GM23338 (cell line): ENCODE measurements around the gene BRAF. TPM values are rescaled to one million over a fixed set of nuclear protein-coding genes. Genes with fewer than 3 reads are reported as not detected.

Experiments used
- ATAC-seq: fragments of 200-7000 bp; cut with Tn5 transposase; 3 replicates; pipeline ENCODE4 v1.9.1; 2020
- DNase-seq: peaks from one replicate; pipeline ENCODE4 v3.0.0-alpha.2; 2015; ENCODE audit warnings: low spot score
- H2AFZ ChIP-seq: fragments of 200-600 bp; sonication (generic); 2 replicates; pipeline ENCODE4 v1.8.0; 2016; ENCODE audit warnings: antibody characterized with exemption, mild to moderate bottlenecking, moderate library complexity
- H3F3A ChIP-seq: fragments of 200-600 bp; sonication (generic); replicated peaks from 2 replicates; pipeline ENCODE4 v1.8.0; 2017; ENCODE audit warnings: antibody characterized with exemption, mixed run types, low read depth
- H3K27ac ChIP-seq: fragments of 200-600 bp; sonication (generic); 2 replicates; pipeline ENCODE4 v1.6.1; 2016; ENCODE audit warnings: low read depth
- H3K27me3 ChIP-seq: fragments of 200-600 bp; sonication (generic); 2 replicates; pipeline ENCODE4 v1.8.0; 2016; ENCODE audit warnings: mild to moderate bottlenecking, mixed run types, moderate library complexity; ENCODE audit not compliant: insufficient read depth
- H3K36me3 ChIP-seq: fragments of 200-600 bp; sonication (generic); 2 replicates; pipeline ENCODE4 v1.8.0; 2016; ENCODE audit warnings: mild to moderate bottlenecking; ENCODE audit not compliant: insufficient read depth
- H3K4me1 ChIP-seq: fragments of 200-600 bp; sonication (generic); 2 replicates; pipeline ENCODE4 v1.8.0; 2016; ENCODE audit warnings: mild to moderate bottlenecking, moderate library complexity; ENCODE audit not compliant: insufficient read depth
- H3K4me2 ChIP-seq: fragments of 200-600 bp; sonication (generic); 2 replicates; pipeline ENCODE4 v1.7.1; 2017; ENCODE audit warnings: mixed run types
- H3K4me3 ChIP-seq: fragments of 200-600 bp; sonication (generic); 2 replicates; pipeline ENCODE4 v1.6.1; 2016; ENCODE audit warnings: mixed run types
- H3K79me2 ChIP-seq: fragments of 200-600 bp; sonication (generic); replicated peaks from 2 replicates; pipeline ENCODE4 v1.8.0; 2017; ENCODE audit warnings: mild to moderate bottlenecking; ENCODE audit not compliant: insufficient read depth
- H3K9me2 ChIP-seq: fragments of 200-600 bp; sonication (generic); 2 replicates; pipeline ENCODE4 v1.8.0; 2017; ENCODE audit not compliant: insufficient read depth
- H4K20me1 ChIP-seq: fragments of 200-600 bp; sonication (generic); replicated peaks from 2 replicates; pipeline ENCODE4 v1.8.0; 2017; ENCODE audit warnings: mild to moderate bottlenecking; ENCODE audit not compliant: insufficient read depth
- H3K27ac Mint-ChIP-seq: 2 replicates; pipeline ENCODE4 v1.8.0; 2020; ENCODE audit warnings: inconsistent platforms, mild to moderate bottlenecking, moderate library complexity, mixed read lengths
- H3K27me3 Mint-ChIP-seq: 3 replicates; pipeline ENCODE4 v1.8.0; 2022; ENCODE audit warnings: low read depth, mild to moderate bottlenecking, moderate library complexity, mixed read lengths, inconsistent platforms; ENCODE audit not compliant: insufficient read depth, poor library complexity
- H3K36me3 Mint-ChIP-seq: 3 replicates; pipeline ENCODE4 v1.8.0; 2021; ENCODE audit warnings: low read depth, mild to moderate bottlenecking, inconsistent platforms, moderate library complexity, mixed read lengths
- H3K4me1 Mint-ChIP-seq: 3 replicates; pipeline ENCODE4 v1.8.0; 2020; ENCODE audit warnings: mild to moderate bottlenecking, inconsistent platforms, mixed read lengths
- H3K4me3 Mint-ChIP-seq: 3 replicates; pipeline ENCODE4 v1.8.0; 2021; ENCODE audit warnings: moderate library complexity, mild to moderate bottlenecking, inconsistent platforms, mixed read lengths
- H3K9me3 Mint-ChIP-seq: 3 replicates; pipeline ENCODE4 v1.8.0; 2020; ENCODE audit warnings: moderate library complexity, mild to moderate bottlenecking, inconsistent platforms, mixed read lengths
- CREB1 ChIP-seq: fragments of 250-450 bp; sonication (Bioruptor Pico); IDR thresholded peaks from 2 replicates; pipeline ENCODE4 v1.5.0; 2020; ENCODE audit warnings: low read depth, mild to moderate bottlenecking, moderate library complexity
- CTCF ChIP-seq, 2 experiments: fragments of 200-600 bp in 1 of 2; sonication (generic) in 1 of 2; conservative IDR thresholded peaks; 2 replicates each; pipeline versions ENCODE4 v1.5.1 to v1.6.1; 2016 to 2017; ENCODE audit warnings: antibody characterized with exemption in 2 of 2, low read depth in 2 of 2, mild to moderate bottlenecking in 2 of 2, moderate library complexity in 1 of 2
- ETS1 ChIP-seq: IDR thresholded peaks from 2 replicates; pipeline ENCODE4 v1.6.1; 2016; ENCODE audit warnings: antibody characterized with exemption
- EZH2phosphoT487 ChIP-seq: fragments of 200-600 bp; sonication (generic); IDR thresholded peaks from one replicate; pipeline ENCODE4 v1.8.1; 2018; ENCODE audit warnings: antibody characterized with exemption; ENCODE audit not compliant: unreplicated experiment
- JUNB ChIP-seq: IDR thresholded peaks from one replicate; pipeline ENCODE4 v1.6.1; 2016; ENCODE audit warnings: antibody characterized with exemption; ENCODE audit not compliant: unreplicated experiment
- NANOG ChIP-seq: IDR thresholded peaks from 2 replicates; pipeline ENCODE4 v1.6.1; 2016; ENCODE audit warnings: antibody characterized with exemption, borderline replicate concordance
- REST ChIP-seq: IDR thresholded peaks from one replicate; pipeline ENCODE4 v1.6.1; 2018; ENCODE audit warnings: antibody characterized with exemption; ENCODE audit not compliant: unreplicated experiment
- ZNF114 ChIP-seq: fragments of 250-450 bp; sonication (Bioruptor Pico); IDR thresholded peaks from 2 replicates; pipeline ENCODE4 v1.5.0; 2020; ENCODE audit warnings: mild to moderate bottlenecking, moderate library complexity
- ZNF331 ChIP-seq: fragments of 250-450 bp; sonication (Bioruptor Pico); IDR thresholded peaks from 2 replicates; pipeline ENCODE4 v1.5.0; 2020; ENCODE audit warnings: low read depth, mild to moderate bottlenecking, moderate library complexity
- polyA plus RNA-seq: library from polyadenylated mRNA; unstranded; fragments of >200 nt; fragmentation: Nextera tagmentation; extraction: Ambion mirVana; gene quantifications from 2 replicates; pipeline ENCODE4 v1.2.1, GENCODE V29; 2016
- total RNA-seq: library from RNA; depleted of rRNA; stranded (reverse); fragments of >200 nt; shearing (Covaris generic); gene quantifications from 2 replicates; pipeline ENCODE4 v1.2.3, GENCODE V29; 2014

Gene BRAF
- total and polyA plus RNA-seq, 2 experiments from 2014 or later: 14.6 to 36.8 TPM

GRCh38 chr7:140745266-140746058 is 179.3 kb downstream of the BRAF start (continued):
- TF ChIP-seq NANOG (no peak), CREB1 (CRISPR knock-in tag) (no peak), JUNB (no peak), ZNF331 (CRISPR knock-in tag) (no peak), ETS1 (no peak)

GRCh38 chr7:140744005-140744404 is 180.7 kb downstream of the BRAF start:
- DNase-seq (no peak), ATAC-seq (no peak)
- Histone ChIP-seq H3K4me1 (peaks cover 9% of the 10 kb centered on the region; the same call in 1 of the 2 replicates), H3K27me3 (no peaks in the 10 kb centered on the region), H3K4me3 (no peak overlapping the region), H4K20me1 (no peaks in the 10 kb centered on the region), H3K36me3 (no peaks in the 10 kb centered on the region), H3K27ac (no peak overlapping the region), H3F3A (no peaks in the 10 kb centered on the region), H2AFZ (no peak overlapping the region), H3K79me2 (no peaks in the 10 kb centered on the region), H3K4me2 (no peak overlapping the region), H3K9me2 (no peaks in the 10 kb centered on the region)
- Mint-ChIP-seq H3K27ac (no peak overlapping the region), H3K4me3 (no peak overlapping the region), H3K4me1 (peaks cover 10% of the 10 kb centered on the region; the same call in 2 of the 3 replicates), H3K36me3 (peaks cover 11% of the 10 kb centered on the region; the same call in 2 of the 3 replicates), H3K27me3 (no peaks in the 10 kb centered on the region), H3K9me3 (no peaks in the 10 kb centered on the region)
- TF ChIP-seq EZH2phosphoT487: no peak
- no peak for TF ChIP-seq NANOG
- no peak for TF ChIP-seq CTCF (conservative IDR thresholded peaks at IDR 0.05; ENCODE audit: low read depth in 2 of 2)
- TF ChIP-seq ETS1: no peak
- TF ChIP-seq JUNB: no peak
- TF ChIP-seq ZNF114 (CRISPR knock-in tag): no peak
- TF ChIP-seq REST: no peak
